ENCODE results near the gene OTUD3.

- TF ChIP-seq RFX5 (IDR thresholded peaks at IDR 0.05; ENCODE audit: low read depth, low read length) (no peak), CTCF (conservative IDR thresholded peaks at IDR 0.05; ENCODE audit: low read depth, low read length) (no peak), RAD21 (IDR thresholded peaks at IDR 0.05; ENCODE audit: low read length) (no peak), SMC3 (IDR thresholded peaks at IDR 0.05; ENCODE audit: low read depth, low read length) (no peak)
Measured at GRCh38 chr1:19846338-19846737, 35.9 kb upstream of the OTUD3 start.

Measured in IMR-90 (cell line).